ENCODE data around the gene COL26A1.
A peak's percentile ranks its signal among the peaks of the same experiment; 100 is the strongest.

Gene COL26A1

DNA sequence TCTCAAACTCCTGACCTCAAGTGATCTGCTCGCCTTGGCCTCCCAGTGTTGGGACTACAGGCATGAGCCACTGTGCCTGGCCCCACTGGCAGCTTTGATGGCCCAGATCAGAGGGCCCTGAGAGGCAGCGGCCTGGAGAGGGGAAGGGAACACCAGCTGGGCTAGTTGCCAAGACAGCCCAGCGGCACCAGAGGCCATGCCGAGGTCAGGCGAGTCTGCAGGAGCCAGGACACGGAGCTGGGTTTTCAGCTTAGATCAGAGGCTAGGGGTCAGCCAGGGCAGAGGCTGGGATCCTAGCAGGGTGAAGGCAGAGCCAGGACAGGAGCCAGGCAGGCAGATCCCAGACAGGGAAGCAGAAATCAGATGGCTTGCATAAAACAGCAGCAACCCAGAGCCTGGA lies 173.6 kb downstream of the COL26A1 start:
- no peak for DNase-seq (ENCODE audit: low read depth)

DNA sequence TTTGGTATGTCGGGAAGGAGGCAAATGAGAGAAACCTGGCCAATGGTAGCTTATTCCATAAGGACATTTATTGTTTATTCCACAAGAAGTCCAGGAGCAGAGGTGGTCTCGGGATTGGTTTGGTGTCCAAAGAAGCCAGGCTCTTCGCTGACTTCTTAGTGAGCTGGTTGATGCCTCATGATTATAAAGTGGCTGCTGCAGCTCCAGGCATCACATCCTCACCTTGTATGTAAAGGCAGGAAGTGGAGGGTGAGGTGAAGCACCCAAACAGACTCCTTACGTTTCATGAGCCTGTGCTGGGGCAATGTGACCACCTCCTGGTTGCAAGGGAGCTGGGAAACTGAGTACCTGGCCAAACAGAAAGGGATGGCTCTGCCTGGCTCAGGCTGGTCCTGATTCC lies 174.0 kb downstream of the COL26A1 start:
- DNase-seq (ENCODE audit: low read depth): no peak

DNA sequence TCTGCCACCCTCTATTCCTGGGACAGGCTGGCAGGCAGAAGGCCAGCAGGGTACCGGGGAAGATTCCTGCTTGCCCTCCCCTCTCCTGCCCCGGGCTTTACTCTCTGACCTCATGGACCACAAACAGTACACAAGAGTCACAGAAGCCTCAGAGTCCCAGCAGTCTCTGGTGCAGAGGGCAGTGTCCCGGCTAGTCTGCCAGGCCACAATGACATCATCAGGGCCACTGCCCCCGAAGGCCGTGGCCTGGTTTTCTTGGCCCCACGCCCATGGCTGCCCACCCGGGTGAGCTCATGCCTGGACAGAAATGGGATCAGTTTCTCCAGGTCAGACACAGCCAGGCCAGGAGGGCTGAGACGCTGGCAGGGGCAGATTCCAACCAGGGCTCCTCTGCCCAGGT lies 174.5 kb downstream of the COL26A1 start:
- DNase-seq (ENCODE audit: low read depth): peak; percentile 23

DNA sequence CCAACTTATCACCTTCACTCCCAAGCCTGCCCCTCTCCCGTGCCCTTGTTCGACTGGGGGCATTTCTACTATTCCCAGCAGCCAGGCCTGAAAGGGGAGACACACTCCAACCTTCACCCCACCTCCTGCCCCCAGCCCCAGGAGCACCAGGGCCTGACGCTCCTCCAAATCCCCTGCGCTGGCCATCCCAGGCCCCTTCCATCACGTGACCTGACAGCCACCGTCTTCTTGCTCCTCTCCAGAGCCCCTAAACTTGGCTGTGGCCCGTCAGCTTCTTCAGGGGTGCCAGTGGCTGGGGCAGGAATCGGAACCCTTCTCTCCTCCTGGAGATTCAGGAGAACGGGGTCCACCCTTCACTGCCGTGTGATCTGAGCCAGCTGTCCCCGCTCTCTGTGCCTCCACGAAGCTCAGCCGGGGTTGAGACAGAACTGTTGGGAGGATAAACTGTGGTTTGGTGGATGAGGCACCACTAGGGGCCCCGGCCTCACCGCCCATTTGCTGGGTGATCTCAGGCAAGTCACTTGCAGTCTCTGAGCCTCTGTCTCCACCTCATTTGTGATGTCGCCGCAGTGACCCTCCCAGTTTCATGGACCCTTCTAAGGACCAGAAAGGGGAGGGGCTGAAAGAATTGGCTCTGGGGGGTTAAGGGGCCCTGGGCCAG lies 175.4 kb downstream of the COL26A1 start:
- no peak for DNase-seq (ENCODE audit: low read depth)

DNA sequence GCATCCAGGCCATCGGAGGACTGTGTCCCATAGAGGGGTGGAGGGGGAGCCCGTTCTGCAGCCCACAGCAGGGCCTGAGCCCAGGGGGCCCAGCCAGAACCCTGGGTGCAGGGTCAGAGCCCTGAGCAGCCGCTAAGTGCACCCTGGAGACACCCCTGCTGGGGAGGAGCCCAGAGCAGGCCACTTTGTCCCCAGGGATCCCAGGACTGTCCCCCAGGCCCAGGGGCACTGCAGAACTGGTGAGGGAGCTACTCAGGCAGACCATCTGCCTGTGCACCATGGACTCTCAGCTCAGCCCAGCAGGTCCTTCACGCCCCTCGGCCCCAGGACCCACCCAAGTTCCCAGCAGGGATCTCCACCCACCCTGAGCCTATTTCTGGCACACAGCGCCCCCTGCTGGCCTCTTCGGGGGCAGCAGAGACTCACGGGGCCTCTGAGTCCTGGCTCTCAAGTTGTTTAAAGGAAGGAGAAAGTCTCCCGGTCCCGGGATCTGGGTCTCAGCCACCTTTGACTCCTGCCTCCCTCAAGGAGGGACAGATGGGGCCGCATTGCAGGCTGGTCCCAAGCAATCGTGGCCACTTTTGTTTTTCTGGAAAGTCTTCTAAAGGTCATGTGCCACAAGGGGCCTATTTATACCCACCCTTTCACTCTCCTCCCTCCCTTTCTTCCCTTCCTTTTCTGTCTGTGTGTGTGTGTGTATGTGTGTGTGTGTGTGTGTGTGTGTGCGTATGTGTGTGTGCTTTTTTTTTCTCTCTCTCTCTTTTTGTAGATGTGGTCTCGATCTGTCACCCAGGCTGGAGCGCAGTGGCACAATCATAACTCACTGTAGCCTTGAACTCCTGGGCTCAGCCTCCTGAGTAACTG lies 176.2 kb downstream of the COL26A1 start:
- peak; percentile 13 for DNase-seq (ENCODE audit: low read depth)

GRCh38 chr7:101539784-101540183 lies 177.1 kb downstream of the COL26A1 start:
- no peak for DNase-seq (ENCODE audit: low read depth)

DNA sequence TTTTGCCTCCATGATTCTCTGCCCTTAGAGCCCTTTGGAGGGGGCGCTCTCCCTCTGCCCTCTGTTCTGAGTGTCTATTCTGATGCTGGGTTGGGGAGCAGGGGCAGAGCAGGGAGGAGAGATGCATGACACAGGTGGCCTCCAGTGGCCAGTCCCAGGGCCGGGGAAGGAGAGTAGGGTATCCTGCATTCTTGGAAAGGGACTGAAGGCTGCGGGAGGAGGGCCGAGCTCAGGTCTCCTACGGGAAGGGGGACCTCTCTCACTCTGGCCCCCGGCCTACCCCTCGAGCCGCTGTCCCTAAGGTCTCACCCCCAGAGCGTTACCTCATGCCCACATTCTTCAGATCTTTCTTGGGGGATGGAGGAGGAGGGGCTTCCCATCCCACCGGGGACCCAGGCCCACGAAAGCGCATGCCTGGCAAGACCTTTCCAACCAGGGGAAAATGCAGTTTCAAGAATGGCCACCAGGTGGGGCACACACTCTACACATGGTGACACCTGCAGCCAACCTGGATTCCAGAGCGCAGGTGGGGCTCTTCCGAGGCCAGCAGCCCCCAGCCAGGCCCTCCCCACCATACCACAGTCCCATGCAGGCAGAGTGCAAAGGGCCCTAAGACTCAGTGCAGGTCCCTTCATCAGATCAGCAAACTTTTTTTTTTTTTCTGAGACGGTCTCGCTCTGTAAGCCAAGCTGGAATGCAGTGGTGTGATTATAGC lies 180.0 kb downstream of the COL26A1 start:
- no peak for DNase-seq (ENCODE audit: low read depth)

DNA sequence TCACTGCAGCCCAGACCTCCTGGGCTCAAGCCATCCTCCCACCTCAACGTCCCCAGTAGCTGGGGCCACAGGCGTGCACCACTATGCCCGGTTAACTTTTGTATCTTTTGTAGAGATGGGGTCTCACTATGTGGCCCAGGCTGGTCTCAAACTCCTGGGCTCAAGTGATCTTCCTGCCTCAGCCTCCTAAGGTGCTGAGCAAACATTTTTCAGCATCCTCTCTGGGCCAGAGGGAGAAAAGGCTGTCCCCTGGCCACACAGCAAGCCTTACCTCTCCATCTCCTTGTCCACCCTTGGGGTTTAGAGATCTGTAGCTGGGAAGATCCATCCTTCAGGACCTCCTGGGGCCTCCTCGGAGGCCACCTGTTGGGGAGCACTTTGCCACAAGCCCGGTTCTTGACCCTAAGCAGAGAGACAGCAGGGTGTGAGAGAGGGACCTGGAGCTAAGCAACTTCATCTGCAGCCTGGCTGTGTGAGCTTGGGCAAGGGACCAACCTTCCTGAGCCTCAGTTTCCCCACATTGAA lies 180.6 kb downstream of the COL26A1 start:
- DNase-seq (ENCODE audit: low read depth): no peak

DNA sequence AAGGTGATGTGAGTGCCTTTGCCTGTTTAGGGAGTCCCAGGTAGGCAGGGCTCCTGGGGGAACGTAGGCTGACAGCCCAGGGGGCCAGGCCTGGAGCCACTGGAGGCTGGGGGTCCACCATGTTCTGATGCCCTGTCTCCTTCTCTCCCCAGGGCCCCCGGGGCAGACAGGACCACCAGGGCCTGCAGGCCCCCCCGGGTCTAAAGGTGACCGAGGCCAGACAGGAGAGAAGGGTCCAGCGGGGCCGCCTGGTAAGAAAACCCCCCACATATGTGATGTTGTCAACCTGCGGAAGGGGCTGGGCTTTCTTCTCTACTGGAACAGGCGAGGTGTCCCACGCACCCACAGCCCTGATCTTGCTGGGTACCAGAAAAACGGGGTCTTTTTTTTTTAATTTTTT lies 181.2 kb downstream of the COL26A1 start:
- DNase-seq (ENCODE audit: low read depth): no peak

DNA sequence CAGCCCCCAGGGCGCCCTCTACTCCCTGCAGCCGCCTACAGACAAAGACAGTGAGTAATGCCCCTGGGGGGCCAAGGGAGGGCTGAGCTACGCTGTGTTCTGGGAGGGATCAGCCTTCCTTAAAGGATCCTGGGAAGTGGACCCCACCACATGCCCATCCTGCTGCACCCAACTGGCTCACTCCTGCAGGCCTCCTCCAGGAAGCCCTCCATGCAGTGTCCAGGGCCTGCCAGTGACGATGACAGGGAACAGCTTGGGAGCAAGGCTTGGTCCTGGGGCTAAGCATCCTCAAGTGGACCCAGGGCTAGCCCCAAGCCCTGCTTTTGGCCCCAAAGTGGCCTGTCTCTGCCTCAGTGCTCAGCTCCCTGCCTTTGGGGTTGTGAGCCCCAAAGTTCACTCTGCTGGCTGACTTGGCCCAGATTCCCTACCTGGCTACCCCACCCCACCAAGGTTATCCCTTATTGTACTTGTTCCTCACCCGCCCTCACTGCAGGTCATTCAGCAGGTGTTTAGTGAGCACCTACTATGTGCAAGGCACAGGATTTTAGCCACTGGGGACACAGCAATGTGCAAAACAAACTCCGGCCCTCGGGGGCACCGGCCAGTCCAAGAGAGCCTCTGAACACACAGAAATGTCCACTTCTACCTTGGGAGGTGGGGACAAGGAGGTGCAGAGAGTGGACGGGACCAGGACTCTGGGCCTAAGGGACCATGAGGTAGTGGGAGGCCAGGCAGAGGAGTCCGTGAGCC lies 182.9 kb downstream of the COL26A1 start:
- no peak for DNase-seq (ENCODE audit: low read depth)

DNA sequence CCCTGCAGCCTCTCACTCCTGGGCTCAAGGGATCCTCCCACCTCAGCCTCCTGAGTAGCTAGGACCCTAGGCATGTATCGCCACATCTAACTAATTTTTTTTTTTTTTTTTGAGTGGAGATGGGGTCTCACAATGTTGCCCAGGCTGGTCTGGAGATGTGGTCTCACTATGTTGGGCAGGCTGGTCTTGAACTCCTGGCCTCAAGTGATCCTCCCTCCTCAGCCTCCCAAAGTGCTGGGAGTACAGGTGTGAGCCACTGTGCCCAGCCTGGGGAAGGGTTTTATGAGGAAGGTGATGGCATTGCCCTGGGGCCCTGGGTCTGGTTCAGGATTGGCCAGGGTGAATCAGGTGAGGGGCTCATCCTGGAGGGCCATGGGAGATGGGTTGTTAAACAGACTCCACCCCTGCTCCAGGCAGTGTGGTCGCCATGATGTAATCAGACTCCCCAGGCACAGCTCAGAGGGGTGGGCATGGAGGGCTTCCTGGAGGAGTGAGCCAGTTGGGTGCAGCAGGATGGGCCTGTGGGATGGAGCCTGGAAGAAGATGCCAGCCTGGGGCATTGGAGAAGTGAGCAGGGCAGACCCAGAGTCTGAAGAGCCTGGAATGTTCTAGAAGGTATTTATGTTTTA lies 183.7 kb downstream of the COL26A1 start:
- no peak for DNase-seq (ENCODE audit: low read depth)

DNA sequence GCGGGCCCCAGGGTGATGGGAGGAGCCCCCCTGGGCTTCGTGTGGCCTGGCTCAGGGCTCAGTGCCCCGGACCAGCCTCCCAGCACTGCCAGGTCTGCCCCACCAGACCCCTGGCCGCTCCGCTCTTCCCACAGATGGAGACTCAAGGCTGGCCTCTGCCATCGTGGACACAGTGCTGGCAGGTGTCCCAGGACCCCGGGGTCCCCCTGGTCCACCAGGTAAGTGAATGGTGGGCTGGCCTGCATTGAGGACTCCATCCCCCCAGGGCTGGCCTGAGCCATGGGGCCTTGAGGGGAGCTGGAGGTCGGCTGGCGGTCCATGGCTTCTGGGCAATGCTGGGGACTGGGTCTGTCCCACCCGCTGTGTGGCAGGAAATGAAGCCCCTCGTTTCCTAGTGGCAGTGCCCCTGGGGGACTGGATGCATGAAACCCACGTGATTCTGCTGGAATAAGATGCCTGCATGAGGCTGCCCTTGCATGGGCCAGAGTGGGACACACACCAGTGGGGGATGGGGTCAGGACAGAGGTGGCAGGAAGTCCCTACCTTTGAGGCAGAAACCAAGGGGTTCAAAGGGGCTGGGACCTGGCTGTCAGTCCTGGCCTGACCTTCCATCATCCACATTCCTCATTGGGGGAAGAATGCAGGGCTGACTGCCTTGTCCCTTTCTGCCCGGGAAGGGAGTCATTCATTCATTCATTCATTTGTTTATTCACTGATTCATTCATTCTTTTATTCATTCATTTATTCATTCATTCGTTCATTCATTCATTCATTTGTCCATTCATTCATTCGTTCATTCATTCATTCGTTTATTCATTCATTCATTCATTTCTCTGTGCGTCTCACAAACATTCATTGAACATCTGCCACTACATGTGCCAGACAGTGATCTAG lies 184.6 kb downstream of the COL26A1 start:
- DNase-seq (ENCODE audit: low read depth): no peak

DNA sequence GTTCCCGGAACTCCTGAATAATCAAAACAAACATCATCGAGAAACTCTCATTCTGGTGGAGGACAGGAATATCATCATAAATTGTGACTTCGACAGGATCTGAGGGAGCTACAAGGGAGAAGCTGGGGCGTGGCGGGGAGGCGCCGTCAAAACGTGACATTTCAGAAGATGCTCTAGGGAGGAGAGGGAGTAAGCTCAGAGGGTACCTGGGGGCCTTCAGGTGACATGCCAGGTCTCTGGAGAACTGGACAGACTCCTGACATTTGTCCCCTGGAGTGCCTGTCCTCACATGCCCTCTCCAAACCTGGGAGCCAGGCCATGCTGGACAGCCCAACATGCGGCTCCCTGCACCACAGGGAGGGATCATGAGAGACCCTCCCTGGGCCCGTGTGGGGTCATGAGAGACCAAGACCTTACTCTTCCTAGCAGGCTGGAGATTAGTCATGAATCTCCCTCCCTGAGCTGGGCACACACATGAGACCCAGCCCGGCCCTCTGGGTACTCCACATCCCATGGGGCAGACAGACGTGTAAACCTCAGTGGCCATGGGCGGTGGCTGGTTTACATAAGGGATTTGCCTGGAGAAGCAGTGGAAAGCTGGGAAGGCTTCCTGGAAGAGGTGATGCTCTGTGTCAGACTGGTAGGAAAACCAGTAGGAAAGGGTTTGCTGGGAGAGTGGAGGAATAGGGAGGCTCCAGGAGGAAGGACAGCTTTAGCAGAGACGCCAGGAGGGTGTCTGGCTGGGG lies 185.4 kb downstream of the COL26A1 start:
- no peak for DNase-seq (ENCODE audit: low read depth)

- no peak for DNase-seq (ENCODE audit: low read depth)
Measured at GRCh38 chr7:101549734-101550133, 187.1 kb downstream of the COL26A1 start.

GRCh38 chr7:101550641-101551541 lies 188.2 kb downstream of the COL26A1 start:
- DNase-seq (ENCODE audit: low read depth): no peak

GRCh38 chr7:101553018-101553770 lies 190.5 kb downstream of the COL26A1 start:
- DNase-seq (ENCODE audit: low read depth): no peak

GRCh38 chr7:101553771-101554445 lies 191.2 kb downstream of the COL26A1 start:
- no peak for DNase-seq (ENCODE audit: low read depth)

Data from stromal cell of bone marrow (primary cell).